PC-9 (cell line): ENCODE measurements around the gene TSHZ2. TPM values are rescaled to one million over a fixed set of nuclear protein-coding genes. Genes with fewer than 3 reads are reported as not detected.

Experiments
- BruUV-seq: library from RNA; stranded (reverse); fragments of 400-500 nt; replicated peaks from 2 replicates; lab custom pipeline; 2021; lab: Mats Ljungman, UMichigan
- CTCF ChIA-PET: fragments of 300-600 bp; sonication (Branson Sonifier 250); formaldehyde crosslinking; loops from one replicate; lab custom pipeline; 2022; ENCODE audit warnings: antibody characterized with exemption; lab: Charles Lee
- POLR2A ChIA-PET: fragments of 300-600 bp; sonication (Branson Sonifier 250); formaldehyde crosslinking; loops from one replicate; lab custom pipeline; 2022; ENCODE audit warnings: antibody characterized with exemption; ENCODE audit not compliant: unreplicated experiment; lab: Charles Lee
- DNase-seq, 2 experiments: peaks; one replicate each; pipeline versions ENCODE4 v3.0.0 to v3.0.0-alpha.2; 2015 to 2022; ENCODE audit warnings: mixed read lengths in 1 of 2
- H2AFZ ChIP-seq: fragments of 200-600 bp; sonication (generic); 2 replicates; pipeline ENCODE4 v1.8.1; 2017; ENCODE audit warnings: antibody characterized with exemption
- H3F3A ChIP-seq: fragments of 200-600 bp; sonication (generic); 2 replicates; pipeline ENCODE4 v1.8.1; 2017; ENCODE audit warnings: antibody characterized with exemption, mild to moderate bottlenecking, low read depth; ENCODE audit not compliant: insufficient read depth
- H3K27ac ChIP-seq: fragments of 200-600 bp; sonication (generic); 2 replicates; pipeline ENCODE4 v1.6.1; 2016; ENCODE audit warnings: mixed run types
- H3K27me3 ChIP-seq: fragments of 200-600 bp; sonication (generic); 2 replicates; pipeline ENCODE4 v1.6.1; 2016; ENCODE audit warnings: low read depth, mixed run types; ENCODE audit not compliant: insufficient read depth
- H3K36me3 ChIP-seq: fragments of 200-600 bp; sonication (generic); 2 replicates; pipeline ENCODE4 v1.6.1; 2016; ENCODE audit warnings: low read depth, mixed run types
- H3K4me1 ChIP-seq: fragments of 200-600 bp; sonication (generic); replicated peaks from 2 replicates; pipeline ENCODE4 v1.6.1; 2016; ENCODE audit warnings: mixed run types; ENCODE audit not compliant: insufficient read depth
- H3K4me2 ChIP-seq: fragments of 200-600 bp; sonication (generic); 2 replicates; pipeline ENCODE4 v1.6.1; 2017; ENCODE audit warnings: mixed run types
- H3K4me3 ChIP-seq: fragments of 200-600 bp; sonication (generic); 2 replicates; pipeline ENCODE4 v1.6.1; 2016; ENCODE audit warnings: mixed run types
- H3K79me2 ChIP-seq: fragments of 200-600 bp; sonication (generic); 2 replicates; pipeline ENCODE4 v1.6.1; 2017; ENCODE audit warnings: low read depth, mixed run types
- H3K9me2 ChIP-seq: fragments of 200-600 bp; sonication (generic); 2 replicates; pipeline ENCODE4 v1.8.1; 2017; ENCODE audit warnings: mild to moderate bottlenecking; ENCODE audit not compliant: insufficient read depth
- H3K9me3 ChIP-seq: fragments of 200-600 bp; sonication (generic); 2 replicates; pipeline ENCODE4 v1.8.1; 2016; ENCODE audit warnings: low read depth; ENCODE audit not compliant: insufficient read depth
- H4K20me1 ChIP-seq: fragments of 200-600 bp; sonication (generic); 2 replicates; pipeline ENCODE4 v1.8.1; 2017; ENCODE audit not compliant: insufficient read depth
- CTCF ChIP-seq: fragments of 200-600 bp; sonication (generic); conservative IDR thresholded peaks from 2 replicates; pipeline ENCODE4 v1.6.1; 2017; ENCODE audit warnings: mixed run types, antibody characterized with exemption, mild to moderate bottlenecking, moderate library complexity
- EZH2 ChIP-seq: fragments of 200-600 bp; sonication (generic); IDR thresholded peaks from 2 replicates; pipeline ENCODE4 v1.8.0; 2017; ENCODE audit warnings: antibody characterized with exemption, low read depth
- intact Hi-C: fragments of 100-400 bp; cut with micrococcal nuclease; formaldehyde crosslinking; loops from one replicate; pipeline ENCODE4 v1.10.0; 2022; ENCODE audit not compliant: unreplicated experiment
- total RNA-seq: library from RNA; stranded (reverse); gene quantifications from 2 replicates; pipeline ENCODE4 v1.2.3, GENCODE V29; 2021

TSHZ2 gene
- total RNA-seq, 1 experiment from 2014 or later, result not detected

- Histone ChIP-seq H3K9me2 (no peaks in the 10 kb centered on the region), H3K9me3 (no peaks in the 10 kb centered on the region), H3K27ac (no peak overlapping the region), H3F3A (no peaks in the 10 kb centered on the region), H3K4me1 (no peaks in the 10 kb centered on the region), H3K79me2 (no peaks in the 10 kb centered on the region), H3K4me2 (no peak overlapping the region), H4K20me1 (no peaks in the 10 kb centered on the region), H3K36me3 (no peaks in the 10 kb centered on the region), H3K4me3 (no peak overlapping the region), H2AFZ (no peak overlapping the region), H3K27me3 (peaks cover 90% of the 10 kb centered on the region)
- CTCF ChIA-PET, result no interaction called here
- BruUV-seq, result no TSS peak
- POLR2A ChIA-PET, result no interaction called here
- no peak for DNase-seq
- intact Hi-C loops, result no loop called here
- TF ChIP-seq EZH2, result no peak
These were observed 3.8 kb downstream of the TSHZ2 start for GRCh38 chr20:52975803-52976531.

GRCh38 chr20:52978851-52979250 lies 6.7 kb downstream of the TSHZ2 start:
- POLR2A ChIA-PET, result no interaction called here
- Histone ChIP-seq H3K27me3 (peaks cover 91% of the 10 kb centered on the region), H3K4me2 (no peak overlapping the region)

GRCh38 chr20:52981051-52981450 lies 8.9 kb downstream of the TSHZ2 start:
- Histone ChIP-seq H3K27ac (no peak overlapping the region), H4K20me1 (no peaks in the 10 kb centered on the region), H3K36me3 (no peaks in the 10 kb centered on the region), H3K79me2 (no peaks in the 10 kb centered on the region), H3K4me2 (no peak overlapping the region), H3K9me2 (no peaks in the 10 kb centered on the region), H3K27me3 (peaks cover 93% of the 10 kb centered on the region), H3K4me1 (no peaks in the 10 kb centered on the region), H3K9me3 (no peaks in the 10 kb centered on the region), H2AFZ (no peak overlapping the region), H3K4me3 (no peak overlapping the region), H3F3A (no peaks in the 10 kb centered on the region)
- BruUV-seq, result no TSS peak
- intact Hi-C loops, result no loop called here
- no peak for TF ChIP-seq EZH2
- no peak for TF ChIP-seq CTCF
- ChIA-PET POLR2A (no interaction called here), CTCF (no interaction called here)
- no peak for DNase-seq

More at GRCh38 chr20:52978851-52979250, 6.7 kb downstream of the TSHZ2 start:
- no peaks in the 10 kb centered on the region for H3K9me3 ChIP-seq
- H3K4me3 ChIP-seq, result no peak overlapping the region
- CTCF ChIA-PET, result no interaction called here
- no peaks in the 10 kb centered on the region for H4K20me1 ChIP-seq
- no peaks in the 10 kb centered on the region for H3F3A ChIP-seq
- H3K27ac ChIP-seq, result no peak overlapping the region
- DNase-seq, result no peak
- no TSS peak for BruUV-seq
- no peaks in the 10 kb centered on the region for H3K36me3 ChIP-seq
- no peaks in the 10 kb centered on the region for H3K4me1 ChIP-seq
- H3K9me2 ChIP-seq, result no peaks in the 10 kb centered on the region
- no peaks in the 10 kb centered on the region for H3K79me2 ChIP-seq
- TF ChIP-seq CTCF (no peak), EZH2 (no peak)
- H2AFZ ChIP-seq, result no peak overlapping the region
- intact Hi-C loops, result no loop called here
